ENCODE data around the gene MYO3A. TPM values are rescaled to one million over a fixed set of nuclear protein-coding genes. Genes with fewer than 3 reads are reported as not detected.
"Not testable (repeated sequence)": the region's sequence is repeated elsewhere in the genome, so short reads cannot be mapped to it uniquely, and the experiment has no call there.

MYO3A gene
- total RNA-seq, 1 experiment from 2014 or later = not detected

- Histone ChIP-seq H3K36me3 (ENCODE audit: control insufficient read depth, insufficient read depth, low read length) (no peaks in the 10 kb centered on the region), H3K4me3 (ENCODE audit: low read depth in 2 of 2, low read length in 2 of 2) (no peak overlapping the region), H3K4me1 (ENCODE audit: control insufficient read depth, insufficient read depth, low read length) (no peaks in the 10 kb centered on the region), H3K27ac (ENCODE audit: low read length) (no peak overlapping the region), H3K9me3 (ENCODE audit: control insufficient read depth, insufficient read depth, low read depth, low read length) (no peaks in the 10 kb centered on the region), H3K27me3 (ENCODE audit: control insufficient read depth, insufficient read depth, low read length) (no peaks in the 10 kb centered on the region)
- TF ChIP-seq POLR2AphosphoS5 (IDR thresholded peaks at IDR 0.05; ENCODE audit: low read depth, low read length) (no peak), SIN3A (IDR thresholded peaks at IDR 0.05; ENCODE audit: borderline replicate concordance, insufficient read depth, low read depth, low read length) (no peak)
- ChIA-PET POLR2A (no interaction called here), CTCF (no interaction called here)
- intact Hi-C loops (cut with micrococcal nuclease; ENCODE audit: unreplicated experiment) (no loop called here), in situ Hi-C loops (cut with HindIII; ENCODE audit: low pct_unique_long_range_greater_than_20kb, low sequenced_read_pairs) (no loop called here)
- DNase-seq (ENCODE audit: low read depth, low spot score) (no peak), ATAC-seq (no peak)
- no TSS peak for BruUV-seq (replicated peaks)
Measured at GRCh38 chr10:26000971-26001370, 66.9 kb downstream of the MYO3A start.

- POLR2A ChIA-PET; H3K4me1 ChIP-seq (ENCODE audit: control insufficient read depth, insufficient read depth, low read length); H3K4me3 ChIP-seq (ENCODE audit: low read depth in 2 of 2, low read length in 2 of 2); ATAC-seq; CTCF ChIA-PET; in situ Hi-C loops (cut with HindIII; ENCODE audit: low pct_unique_long_range_greater_than_20kb, low sequenced_read_pairs); H3K27ac ChIP-seq (ENCODE audit: low read length); intact Hi-C loops (cut with micrococcal nuclease; ENCODE audit: unreplicated experiment); H3K9me3 ChIP-seq (ENCODE audit: control insufficient read depth, insufficient read depth, low read depth, low read length); H3K36me3 ChIP-seq (ENCODE audit: control insufficient read depth, insufficient read depth, low read length); BruUV-seq (replicated peaks); H3K27me3 ChIP-seq (ENCODE audit: control insufficient read depth, insufficient read depth, low read length); DNase-seq (ENCODE audit: low read depth, low spot score): not testable (repeated sequence)
Measured at GRCh38 chr10:26002466-26002865, 68.4 kb downstream of the MYO3A start.

- in situ Hi-C loops (cut with HindIII; ENCODE audit: low pct_unique_long_range_greater_than_20kb, low sequenced_read_pairs) (no loop called here), intact Hi-C loops (cut with micrococcal nuclease; ENCODE audit: unreplicated experiment) (no loop called here)
- ATAC-seq = no peak
- H3K9me3 ChIP-seq (ENCODE audit: control insufficient read depth, insufficient read depth, low read depth, low read length) = no peaks in the 10 kb centered on the region
- CTCF ChIA-PET = no interaction called here
- H3K27me3 ChIP-seq (ENCODE audit: control insufficient read depth, insufficient read depth, low read length) = no peaks in the 10 kb centered on the region
- TF ChIP-seq SIN3A (IDR thresholded peaks at IDR 0.05; ENCODE audit: borderline replicate concordance, insufficient read depth, low read depth, low read length) (no peak), TCF7L2 (IDR thresholded peaks at IDR 0.05; ENCODE audit: low read depth, low read length) (no peak), CTCF (IDR thresholded peaks at IDR 0.05) (no peak), POLR2AphosphoS5 (IDR thresholded peaks at IDR 0.05; ENCODE audit: low read depth, low read length) (no peak)
- TF ChIP-seq, protein P1, sequence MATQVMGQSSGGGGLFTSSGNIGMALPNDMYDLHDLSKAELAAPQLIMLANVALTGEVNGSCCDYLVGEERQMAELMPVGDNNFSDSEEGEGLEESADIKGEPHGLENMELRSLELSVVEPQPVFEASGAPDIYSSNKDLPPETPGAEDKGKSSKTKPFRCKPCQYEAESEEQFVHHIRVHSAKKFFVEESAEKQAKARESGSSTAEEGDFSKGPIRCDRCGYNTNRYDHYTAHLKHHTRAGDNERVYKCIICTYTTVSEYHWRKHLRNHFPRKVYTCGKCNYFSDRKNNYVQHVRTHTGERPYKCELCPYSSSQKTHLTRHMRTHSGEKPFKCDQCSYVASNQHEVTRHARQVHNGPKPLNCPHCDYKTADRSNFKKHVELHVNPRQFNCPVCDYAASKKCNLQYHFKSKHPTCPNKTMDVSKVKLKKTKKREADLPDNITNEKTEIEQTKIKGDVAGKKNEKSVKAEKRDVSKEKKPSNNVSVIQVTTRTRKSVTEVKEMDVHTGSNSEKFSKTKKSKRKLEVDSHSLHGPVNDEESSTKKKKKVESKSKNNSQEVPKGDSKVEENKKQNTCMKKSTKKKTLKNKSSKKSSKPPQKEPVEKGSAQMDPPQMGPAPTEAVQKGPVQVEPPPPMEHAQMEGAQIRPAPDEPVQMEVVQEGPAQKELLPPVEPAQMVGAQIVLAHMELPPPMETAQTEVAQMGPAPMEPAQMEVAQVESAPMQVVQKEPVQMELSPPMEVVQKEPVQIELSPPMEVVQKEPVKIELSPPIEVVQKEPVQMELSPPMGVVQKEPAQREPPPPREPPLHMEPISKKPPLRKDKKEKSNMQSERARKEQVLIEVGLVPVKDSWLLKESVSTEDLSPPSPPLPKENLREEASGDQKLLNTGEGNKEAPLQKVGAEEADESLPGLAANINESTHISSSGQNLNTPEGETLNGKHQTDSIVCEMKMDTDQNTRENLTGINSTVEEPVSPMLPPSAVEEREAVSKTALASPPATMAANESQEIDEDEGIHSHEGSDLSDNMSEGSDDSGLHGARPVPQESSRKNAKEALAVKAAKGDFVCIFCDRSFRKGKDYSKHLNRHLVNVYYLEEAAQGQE (IDR thresholded peaks at IDR 0.05; ENCODE audit: insufficient read depth in 1 of 2, low read depth in 2 of 2, low read length in 1 of 2) = no peak
- no peaks in the 10 kb centered on the region for H3K36me3 ChIP-seq (ENCODE audit: control insufficient read depth, insufficient read depth, low read length)
- H3K4me3 ChIP-seq (ENCODE audit: low read depth in 2 of 2, low read length in 2 of 2) = no peak overlapping the region
- H3K4me1 ChIP-seq (ENCODE audit: control insufficient read depth, insufficient read depth, low read length) = no peaks in the 10 kb centered on the region
- POLR2A ChIA-PET = no interaction called here
- BruUV-seq (replicated peaks) = no TSS peak
- no peak for DNase-seq (ENCODE audit: low read depth, low spot score)
- H3K27ac ChIP-seq (ENCODE audit: low read length) = no peak overlapping the region
Measured at GRCh38 chr10:26015092-26015491, 81.1 kb downstream of the MYO3A start.
